ENCODE results near the gene HBS1L. TPM values are rescaled to one million over a fixed set of nuclear protein-coding genes. Genes with fewer than 3 reads are reported as not detected.

HBS1L gene
- total RNA-seq, 4 donors from 2014 or later: 39.2 to 54.8 (median 47.0) TPM

Other genes with a start within 250 kb of the HBS1L start
- gene ALDH8A1, start 104.7 kb downstream of the HBS1L start, total RNA-seq: 1 to 10 TPM; 1.5 to 7.0 (median 3.0) TPM
- under 1 TPM in 3 of 4 donors, not detected in 1; 0.50 to 0.96 (median 0.56) TPM for gene MYB, start 126.5 kb upstream of the HBS1L start, total RNA-seq